Measurements from ENCODE around the gene TENT5C. TPM values are rescaled to one million over a fixed set of nuclear protein-coding genes. Genes with fewer than 3 reads are reported as not detected.

Gene TENT5C
- total and polyA plus RNA-seq, 10 of the 15 experiments (the other 5 are each of a cell fraction or from before 2014, with no cell fraction given): 0.19 to 2.4 (median 0.78) TPM

DNA sequence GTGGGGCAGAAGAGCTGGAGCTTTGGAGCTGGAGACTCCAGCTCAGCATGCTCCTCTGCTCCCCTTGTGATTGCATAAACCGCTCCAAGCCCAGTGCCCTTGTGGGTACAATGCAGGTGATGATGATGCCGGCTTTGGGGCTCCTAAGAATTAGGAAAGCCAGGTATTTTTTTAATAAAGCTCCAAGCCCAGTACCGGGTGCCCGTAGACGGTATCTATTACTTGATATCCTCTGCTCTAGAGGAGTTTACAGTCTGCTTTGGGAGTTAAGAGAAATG, 27.2 kb downstream of the TENT5C start:
- intact Hi-C loops (cut with micrococcal nuclease; ENCODE audit: unreplicated experiment): no loop called here

More for the DNA sequence above, 27.2 kb downstream of the TENT5C start:
- in situ Hi-C loops (cut with MboI): no loop called here
- SMC1A ChIA-PET (ENCODE audit: uncharacterized antibody, unreplicated experiment): no interaction called here
- Histone ChIP-seq H3K9me3 (replicated peaks; ENCODE audit: control insufficient read depth, insufficient read depth, low read length) (no peaks in the 10 kb centered on the region), H3K27me3 (replicated peaks in 1 of 2; ENCODE audit: control insufficient read depth in 2 of 2, insufficient read depth in 2 of 2, low read length in 1 of 2) (peaks cover 0 to 1% of the 10 kb centered on the region in 2 experiments; a peak in 2 of 4 replicates), H3K9ac (ENCODE audit: control insufficient read depth, insufficient read depth, low read length) (no peak overlapping the region), H3K27ac (ENCODE audit: control insufficient read depth, insufficient read depth) (no peak overlapping the region), H3K36me3 (ENCODE audit: control insufficient read depth in 2 of 2, insufficient read depth in 2 of 2, low read length in 1 of 2) (no peaks in the 10 kb centered on the region), H3K79me2 (ENCODE audit: control insufficient read depth, insufficient read depth, low read length) (no peaks in the 10 kb centered on the region), H3K4me1 (ENCODE audit: control insufficient read depth, insufficient read depth, low read length) (peaks cover 26% of the 10 kb centered on the region), H3K4me3 (no peak overlapping the region), H4K20me1 (ENCODE audit: control insufficient read depth, insufficient read depth) (no peaks in the 10 kb centered on the region; the same call in 1 of the 2 replicates), H2AFZ (ENCODE audit: control insufficient read depth, low read depth, low read length) (no peak overlapping the region), H3K4me2 (ENCODE audit: control insufficient read depth, insufficient read depth) (peak overlapping the region; percentile 9; the same call in 1 of the 2 replicates)
- ATAC-seq (no peak), DNase-seq (ENCODE audit: low read depth, low spot score) (no peak), FAIRE-seq (no peak)
- POLR2A ChIA-PET: no interaction called here
- CTCF ChIA-PET: no interaction called here
- RAD21 ChIA-PET (ENCODE audit: unreplicated experiment): no interaction called here
- TF ChIP-seq, protein P1, sequence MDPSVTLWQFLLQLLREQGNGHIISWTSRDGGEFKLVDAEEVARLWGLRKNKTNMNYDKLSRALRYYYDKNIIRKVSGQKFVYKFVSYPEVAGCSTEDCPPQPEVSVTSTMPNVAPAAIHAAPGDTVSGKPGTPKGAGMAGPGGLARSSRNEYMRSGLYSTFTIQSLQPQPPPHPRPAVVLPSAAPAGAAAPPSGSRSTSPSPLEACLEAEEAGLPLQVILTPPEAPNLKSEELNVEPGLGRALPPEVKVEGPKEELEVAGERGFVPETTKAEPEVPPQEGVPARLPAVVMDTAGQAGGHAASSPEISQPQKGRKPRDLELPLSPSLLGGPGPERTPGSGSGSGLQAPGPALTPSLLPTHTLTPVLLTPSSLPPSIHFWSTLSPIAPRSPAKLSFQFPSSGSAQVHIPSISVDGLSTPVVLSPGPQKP (IDR thresholded peaks at IDR 0.05; ENCODE audit: low read depth, low read length): no peak
- TF ChIP-seq, protein P2, sequence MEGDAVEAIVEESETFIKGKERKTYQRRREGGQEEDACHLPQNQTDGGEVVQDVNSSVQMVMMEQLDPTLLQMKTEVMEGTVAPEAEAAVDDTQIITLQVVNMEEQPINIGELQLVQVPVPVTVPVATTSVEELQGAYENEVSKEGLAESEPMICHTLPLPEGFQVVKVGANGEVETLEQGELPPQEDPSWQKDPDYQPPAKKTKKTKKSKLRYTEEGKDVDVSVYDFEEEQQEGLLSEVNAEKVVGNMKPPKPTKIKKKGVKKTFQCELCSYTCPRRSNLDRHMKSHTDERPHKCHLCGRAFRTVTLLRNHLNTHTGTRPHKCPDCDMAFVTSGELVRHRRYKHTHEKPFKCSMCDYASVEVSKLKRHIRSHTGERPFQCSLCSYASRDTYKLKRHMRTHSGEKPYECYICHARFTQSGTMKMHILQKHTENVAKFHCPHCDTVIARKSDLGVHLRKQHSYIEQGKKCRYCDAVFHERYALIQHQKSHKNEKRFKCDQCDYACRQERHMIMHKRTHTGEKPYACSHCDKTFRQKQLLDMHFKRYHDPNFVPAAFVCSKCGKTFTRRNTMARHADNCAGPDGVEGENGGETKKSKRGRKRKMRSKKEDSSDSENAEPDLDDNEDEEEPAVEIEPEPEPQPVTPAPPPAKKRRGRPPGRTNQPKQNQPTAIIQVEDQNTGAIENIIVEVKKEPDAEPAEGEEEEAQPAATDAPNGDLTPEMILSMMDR (IDR thresholded peaks at IDR 0.05 in 2 of 3, conservative IDR thresholded peaks at IDR 0.05 in 1 of 3; ENCODE audit: control insufficient read depth in 2 of 3, extremely low read depth in 1 of 3, insufficient read depth in 1 of 3, low read depth in 3 of 3, low read length in 3 of 3): no peak
- TF ChIP-seq, protein P3, sequence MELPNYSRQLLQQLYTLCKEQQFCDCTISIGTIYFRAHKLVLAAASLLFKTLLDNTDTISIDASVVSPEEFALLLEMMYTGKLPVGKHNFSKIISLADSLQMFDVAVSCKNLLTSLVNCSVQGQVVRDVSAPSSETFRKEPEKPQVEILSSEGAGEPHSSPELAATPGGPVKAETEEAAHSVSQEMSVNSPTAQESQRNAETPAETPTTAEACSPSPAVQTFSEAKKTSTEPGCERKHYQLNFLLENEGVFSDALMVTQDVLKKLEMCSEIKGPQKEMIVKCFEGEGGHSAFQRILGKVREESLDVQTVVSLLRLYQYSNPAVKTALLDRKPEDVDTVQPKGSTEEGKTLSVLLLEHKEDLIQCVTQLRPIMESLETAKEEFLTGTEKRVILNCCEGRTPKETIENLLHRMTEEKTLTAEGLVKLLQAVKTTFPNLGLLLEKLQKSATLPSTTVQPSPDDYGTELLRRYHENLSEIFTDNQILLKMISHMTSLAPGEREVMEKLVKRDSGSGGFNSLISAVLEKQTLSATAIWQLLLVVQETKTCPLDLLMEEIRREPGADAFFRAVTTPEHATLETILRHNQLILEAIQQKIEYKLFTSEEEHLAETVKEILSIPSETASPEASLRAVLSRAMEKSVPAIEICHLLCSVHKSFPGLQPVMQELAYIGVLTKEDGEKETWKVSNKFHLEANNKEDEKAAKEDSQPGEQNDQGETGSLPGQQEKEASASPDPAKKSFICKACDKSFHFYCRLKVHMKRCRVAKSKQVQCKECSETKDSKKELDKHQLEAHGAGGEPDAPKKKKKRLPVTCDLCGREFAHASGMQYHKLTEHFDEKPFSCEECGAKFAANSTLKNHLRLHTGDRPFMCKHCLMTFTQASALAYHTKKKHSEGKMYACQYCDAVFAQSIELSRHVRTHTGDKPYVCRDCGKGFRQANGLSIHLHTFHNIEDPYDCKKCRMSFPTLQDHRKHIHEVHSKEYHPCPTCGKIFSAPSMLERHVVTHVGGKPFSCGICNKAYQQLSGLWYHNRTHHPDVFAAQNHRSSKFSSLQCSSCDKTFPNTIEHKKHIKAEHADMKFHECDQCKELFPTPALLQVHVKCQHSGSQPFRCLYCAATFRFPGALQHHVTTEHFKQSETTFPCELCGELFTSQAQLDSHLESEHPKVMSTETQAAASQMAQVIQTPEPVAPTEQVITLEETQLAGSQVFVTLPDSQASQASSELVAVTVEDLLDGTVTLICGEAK (IDR thresholded peaks at IDR 0.05; ENCODE audit: borderline replicate concordance): no peak
- TF ChIP-seq EGR1 (IDR thresholded peaks at IDR 0.05; ENCODE audit: borderline replicate concordance in 1 of 2, low read depth in 2 of 2, low read length in 2 of 2): no peak
- TF ChIP-seq STAT3 (IDR thresholded peaks at IDR 0.05; ENCODE audit: low read depth, low read length): no peak
- TF ChIP-seq CBX3 (IDR thresholded peaks at IDR 0.05; ENCODE audit: borderline replicate concordance, low read depth): no peak
- TF ChIP-seq CEBPB (IDR thresholded peaks at IDR 0.05; ENCODE audit: borderline replicate concordance in 1 of 2, low read depth in 2 of 2, low read length in 2 of 2): no peak
- TF ChIP-seq CBX5 (IDR thresholded peaks at IDR 0.05; ENCODE audit: low read depth): no peak
- no peak for TF ChIP-seq TARDBP (IDR thresholded peaks at IDR 0.05; ENCODE audit: borderline replicate concordance)
- TF ChIP-seq, protein P4, sequence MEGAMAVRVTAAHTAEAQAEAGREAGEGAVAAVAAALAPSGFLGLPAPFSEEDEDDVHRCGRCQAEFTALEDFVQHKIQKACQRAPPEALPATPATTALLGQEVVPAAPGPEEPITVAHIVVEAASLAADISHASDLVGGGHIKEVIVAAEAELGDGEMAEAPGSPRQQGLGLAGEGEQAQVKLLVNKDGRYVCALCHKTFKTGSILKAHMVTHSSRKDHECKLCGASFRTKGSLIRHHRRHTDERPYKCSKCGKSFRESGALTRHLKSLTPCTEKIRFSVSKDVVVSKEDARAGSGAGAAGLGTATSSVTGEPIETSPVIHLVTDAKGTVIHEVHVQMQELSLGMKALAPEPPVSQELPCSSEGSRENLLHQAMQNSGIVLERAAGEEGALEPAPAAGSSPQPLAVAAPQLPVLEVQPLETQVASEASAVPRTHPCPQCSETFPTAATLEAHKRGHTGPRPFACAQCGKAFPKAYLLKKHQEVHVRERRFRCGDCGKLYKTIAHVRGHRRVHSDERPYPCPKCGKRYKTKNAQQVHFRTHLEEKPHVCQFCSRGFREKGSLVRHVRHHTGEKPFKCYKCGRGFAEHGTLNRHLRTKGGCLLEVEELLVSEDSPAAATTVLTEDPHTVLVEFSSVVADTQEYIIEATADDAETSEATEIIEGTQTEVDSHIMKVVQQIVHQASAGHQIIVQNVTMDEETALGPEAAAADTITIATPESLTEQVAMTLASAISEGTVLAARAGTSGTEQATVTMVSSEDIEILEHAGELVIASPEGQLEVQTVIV (IDR thresholded peaks at IDR 0.05; ENCODE audit: borderline replicate concordance, partially characterized antibody): no peak
- TF ChIP-seq BHLHE40 (IDR thresholded peaks at IDR 0.05; ENCODE audit: borderline replicate concordance in 1 of 2, low read depth in 2 of 2, low read length in 1 of 2): no peak
- no peak for TF ChIP-seq HDAC6 (IDR thresholded peaks at IDR 0.05; ENCODE audit: unreplicated experiment)
- WGBS (ENCODE audit: insufficient coverage, insufficient replicate concordance, low lambda C conversion rate, missing lambda C conversion rate): 73% methylated on average over 5 of the region's 5 CpGs
- BruUV-seq (replicated peaks): no TSS peak

Data from GM12878 (cell line).